ENCODE data around the gene TMEM121. TPM values are rescaled to one million over a fixed set of nuclear protein-coding genes. Genes with fewer than 3 reads are reported as not detected.

TMEM121 gene
- total and polyA plus RNA-seq, 2 of the 4 experiments (the other 2 are of a cell fraction) = 2.7 to 6.3 TPM

DNA sequence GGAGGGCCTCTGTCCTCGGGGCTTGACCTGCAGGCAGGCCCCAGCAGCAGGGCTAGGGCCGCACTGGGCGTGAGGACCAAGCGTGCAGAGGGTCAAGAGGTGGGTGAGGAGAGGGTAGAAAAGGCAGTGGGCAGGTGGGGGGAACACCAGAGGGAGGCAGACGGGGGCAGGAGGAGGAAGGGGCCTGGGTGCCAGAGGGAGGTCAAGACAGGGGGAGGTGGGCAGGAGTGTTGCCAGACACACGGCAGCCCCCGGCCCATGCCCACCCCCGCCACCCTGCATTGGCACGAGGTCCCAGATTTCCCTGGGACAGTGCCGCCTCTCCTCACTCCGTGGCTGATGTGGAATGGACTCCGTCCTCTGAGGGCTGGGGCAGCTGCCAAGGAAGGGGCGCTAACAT, 8.2 kb downstream of the TMEM121 start:
- no TSS peak for BruUV-seq (replicated peaks)
- no peak for TF ChIP-seq RCOR1 (IDR thresholded peaks at IDR 0.05; ENCODE audit: insufficient replicate concordance, low read length)
- TF ChIP-seq, protein P1, sequence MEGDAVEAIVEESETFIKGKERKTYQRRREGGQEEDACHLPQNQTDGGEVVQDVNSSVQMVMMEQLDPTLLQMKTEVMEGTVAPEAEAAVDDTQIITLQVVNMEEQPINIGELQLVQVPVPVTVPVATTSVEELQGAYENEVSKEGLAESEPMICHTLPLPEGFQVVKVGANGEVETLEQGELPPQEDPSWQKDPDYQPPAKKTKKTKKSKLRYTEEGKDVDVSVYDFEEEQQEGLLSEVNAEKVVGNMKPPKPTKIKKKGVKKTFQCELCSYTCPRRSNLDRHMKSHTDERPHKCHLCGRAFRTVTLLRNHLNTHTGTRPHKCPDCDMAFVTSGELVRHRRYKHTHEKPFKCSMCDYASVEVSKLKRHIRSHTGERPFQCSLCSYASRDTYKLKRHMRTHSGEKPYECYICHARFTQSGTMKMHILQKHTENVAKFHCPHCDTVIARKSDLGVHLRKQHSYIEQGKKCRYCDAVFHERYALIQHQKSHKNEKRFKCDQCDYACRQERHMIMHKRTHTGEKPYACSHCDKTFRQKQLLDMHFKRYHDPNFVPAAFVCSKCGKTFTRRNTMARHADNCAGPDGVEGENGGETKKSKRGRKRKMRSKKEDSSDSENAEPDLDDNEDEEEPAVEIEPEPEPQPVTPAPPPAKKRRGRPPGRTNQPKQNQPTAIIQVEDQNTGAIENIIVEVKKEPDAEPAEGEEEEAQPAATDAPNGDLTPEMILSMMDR (conservative IDR thresholded peaks at IDR 0.05; ENCODE audit: low read depth, low read length) = no peak
- no peak for TF ChIP-seq RFX5 (IDR thresholded peaks at IDR 0.05; ENCODE audit: low read depth, low read length)
- no peak for TF ChIP-seq CHD1 (IDR thresholded peaks at IDR 0.05; ENCODE audit: low read depth, low read length)
- ChIA-PET POLR2A (ENCODE audit: unreplicated experiment) (no interaction called here), CTCF (no interaction called here)
- no peak for ATAC-seq (ENCODE audit: low read depth)
- H3K4me2 ChIP-seq (ENCODE audit: low read depth, low read length) = no peak overlapping the region
- no peaks in the 10 kb centered on the region for H3K4me1 ChIP-seq (ENCODE audit: control insufficient read depth, insufficient read depth, low read length)
- H2AK5ac ChIP-seq (ENCODE audit: low read depth, low read length) = no peak overlapping the region
- dilution Hi-C loops (cut with HindIII; ENCODE audit: low sequenced_read_pairs, unreplicated experiment) = no loop called here
- H3K9me3 ChIP-seq (ENCODE audit: control insufficient read depth, insufficient read depth, low read length) = no peaks in the 10 kb centered on the region
- H2AK9ac ChIP-seq (replicated peaks; ENCODE audit: low read depth, low read length, poor library complexity) = no peak overlapping the region
- H3K79me1 ChIP-seq (ENCODE audit: low read depth in 1 of 2, low read length in 2 of 2) = no peaks in the 10 kb centered on the region
- H4K5ac ChIP-seq (ENCODE audit: low read depth, low read length) = no peak overlapping the region
- H2AFZ ChIP-seq (replicated peaks; ENCODE audit: low read length, poor library complexity) = no peak overlapping the region
- no peaks in the 10 kb centered on the region for H3K36me3 ChIP-seq (ENCODE audit: control insufficient read depth, insufficient read depth, low read length)
- H4K91ac ChIP-seq (ENCODE audit: insufficient read depth, low read depth, low read length) = no peak overlapping the region
- no peak overlapping the region for H3K4me3 ChIP-seq (ENCODE audit: insufficient read depth, low read depth, low read length)
- H4K20me1 ChIP-seq (ENCODE audit: insufficient read depth, low read length) = no peaks in the 10 kb centered on the region
- no peak overlapping the region for H3K56ac ChIP-seq (ENCODE audit: extremely low read depth, insufficient read depth, low read length)
- no peaks in the 10 kb centered on the region for H3K9me1 ChIP-seq (ENCODE audit: insufficient read depth, low read length)
- DNase-seq = no peak
- in situ Hi-C loops (cut with MboI; ENCODE audit: low sequenced_read_pairs) = no loop called here
- no peak overlapping the region for H2BK15ac ChIP-seq (ENCODE audit: low read depth, low read length)
- peaks cover 19% of the 10 kb centered on the region for H3K27me3 ChIP-seq (ENCODE audit: control insufficient read depth, insufficient read depth, low read length)
- no peak overlapping the region for H3K27ac ChIP-seq (ENCODE audit: insufficient read depth, low read length)
- intact Hi-C loops (cut with micrococcal nuclease) = no loop called here
- no peak overlapping the region for H2BK120ac ChIP-seq (ENCODE audit: low read depth, low read length)
- H3K14ac ChIP-seq (replicated peaks; ENCODE audit: low read depth, low read length) = no peak overlapping the region
- no peak overlapping the region for H4K8ac ChIP-seq (ENCODE audit: low read depth in 2 of 2, low read length in 2 of 2)
- H2BK20ac ChIP-seq (ENCODE audit: low read depth, low read length) = no peak overlapping the region
- H2BK5ac ChIP-seq (ENCODE audit: low read depth, low read length, poor library complexity, severe bottlenecking) = no peak overlapping the region
- H3K18ac ChIP-seq (ENCODE audit: low read depth, low read length) = no peak overlapping the region
- H3K4ac ChIP-seq (ENCODE audit: low read depth, low read length) = no peak overlapping the region
- 52% methylated on average over 4 of the region's 13 CpGs; no CpG with 5 or more reads in 1 of the 2 experiments for WGBS, 2 experiments (ENCODE audit: extremely low coverage in 2 of 2, insufficient read length in 1 of 2)
- no peak overlapping the region for H3K23ac ChIP-seq (ENCODE audit: low read depth, low read length)
- no peak overlapping the region for H3K9ac ChIP-seq (ENCODE audit: low read depth, low read length)

All from IMR-90 (cell line).